ENCODE measurements around the gene GGA3.

Gene GGA3

DNA sequence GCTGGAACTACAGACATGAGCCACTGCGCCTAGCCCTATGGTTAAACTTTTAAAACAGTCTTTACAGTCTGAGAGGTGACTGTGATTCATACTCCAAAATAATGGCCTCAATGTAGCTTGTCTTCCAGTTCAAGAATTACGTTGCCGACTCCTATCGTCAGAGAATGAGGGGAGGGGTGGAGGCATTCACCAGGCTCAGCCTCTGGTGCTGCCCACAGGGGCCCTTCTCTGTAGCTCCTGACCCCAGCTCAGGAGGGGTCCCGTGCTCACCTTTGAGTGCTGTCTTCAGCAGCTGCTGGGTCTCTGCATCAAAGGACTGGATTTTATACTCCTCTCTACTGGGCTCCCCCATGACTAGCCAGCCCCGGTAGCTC lies 8.4 kb upstream of the GGA3 start:
- Histone ChIP-seq H3F3A (ENCODE audit: insufficient read depth, low read length) (peaks cover 5% of the 10 kb centered on the region; the same call in 1 of the 2 replicates), H3K9ac (ENCODE audit: low read length) (peak overlapping the region; percentile 87), H3K79me2 (ENCODE audit: insufficient read depth, low read length) (no peaks in the 10 kb centered on the region), H3K9me2 (ENCODE audit: low read depth, low read length) (no peaks in the 10 kb centered on the region), H3K27ac (ENCODE audit: low read depth, low read length, poor library complexity, severe bottlenecking) (peak overlapping the region; percentile 36), H3K36me3 (ENCODE audit: insufficient read depth, low read length) (peaks cover 43% of the 10 kb centered on the region), H3K27me3 (ENCODE audit: insufficient read depth, low read length) (no peaks in the 10 kb centered on the region), H3K4me1 (ENCODE audit: insufficient read depth, low read length, severe bottlenecking) (peaks cover 41% of the 10 kb centered on the region), H3K9me3 (ENCODE audit: low read length) (no peaks in the 10 kb centered on the region), H2AFZ (ENCODE audit: low read length) (no peak overlapping the region), H3K4me3 (ENCODE audit: low read depth, low read length, poor library complexity, severe bottlenecking) (peak overlapping the region; percentile 79), H3K4me2 (ENCODE audit: low read length) (peak overlapping the region; percentile 97), H4K20me1 (ENCODE audit: insufficient read depth, low read length) (no peaks in the 10 kb centered on the region)
- TF ChIP-seq EZH2 (IDR thresholded peaks at IDR 0.05; ENCODE audit: borderline replicate concordance, low read length): no peak
- TF ChIP-seq, protein P1, sequence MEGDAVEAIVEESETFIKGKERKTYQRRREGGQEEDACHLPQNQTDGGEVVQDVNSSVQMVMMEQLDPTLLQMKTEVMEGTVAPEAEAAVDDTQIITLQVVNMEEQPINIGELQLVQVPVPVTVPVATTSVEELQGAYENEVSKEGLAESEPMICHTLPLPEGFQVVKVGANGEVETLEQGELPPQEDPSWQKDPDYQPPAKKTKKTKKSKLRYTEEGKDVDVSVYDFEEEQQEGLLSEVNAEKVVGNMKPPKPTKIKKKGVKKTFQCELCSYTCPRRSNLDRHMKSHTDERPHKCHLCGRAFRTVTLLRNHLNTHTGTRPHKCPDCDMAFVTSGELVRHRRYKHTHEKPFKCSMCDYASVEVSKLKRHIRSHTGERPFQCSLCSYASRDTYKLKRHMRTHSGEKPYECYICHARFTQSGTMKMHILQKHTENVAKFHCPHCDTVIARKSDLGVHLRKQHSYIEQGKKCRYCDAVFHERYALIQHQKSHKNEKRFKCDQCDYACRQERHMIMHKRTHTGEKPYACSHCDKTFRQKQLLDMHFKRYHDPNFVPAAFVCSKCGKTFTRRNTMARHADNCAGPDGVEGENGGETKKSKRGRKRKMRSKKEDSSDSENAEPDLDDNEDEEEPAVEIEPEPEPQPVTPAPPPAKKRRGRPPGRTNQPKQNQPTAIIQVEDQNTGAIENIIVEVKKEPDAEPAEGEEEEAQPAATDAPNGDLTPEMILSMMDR (IDR thresholded peaks at IDR 0.05; ENCODE audit: low read length): no peak

DNA sequence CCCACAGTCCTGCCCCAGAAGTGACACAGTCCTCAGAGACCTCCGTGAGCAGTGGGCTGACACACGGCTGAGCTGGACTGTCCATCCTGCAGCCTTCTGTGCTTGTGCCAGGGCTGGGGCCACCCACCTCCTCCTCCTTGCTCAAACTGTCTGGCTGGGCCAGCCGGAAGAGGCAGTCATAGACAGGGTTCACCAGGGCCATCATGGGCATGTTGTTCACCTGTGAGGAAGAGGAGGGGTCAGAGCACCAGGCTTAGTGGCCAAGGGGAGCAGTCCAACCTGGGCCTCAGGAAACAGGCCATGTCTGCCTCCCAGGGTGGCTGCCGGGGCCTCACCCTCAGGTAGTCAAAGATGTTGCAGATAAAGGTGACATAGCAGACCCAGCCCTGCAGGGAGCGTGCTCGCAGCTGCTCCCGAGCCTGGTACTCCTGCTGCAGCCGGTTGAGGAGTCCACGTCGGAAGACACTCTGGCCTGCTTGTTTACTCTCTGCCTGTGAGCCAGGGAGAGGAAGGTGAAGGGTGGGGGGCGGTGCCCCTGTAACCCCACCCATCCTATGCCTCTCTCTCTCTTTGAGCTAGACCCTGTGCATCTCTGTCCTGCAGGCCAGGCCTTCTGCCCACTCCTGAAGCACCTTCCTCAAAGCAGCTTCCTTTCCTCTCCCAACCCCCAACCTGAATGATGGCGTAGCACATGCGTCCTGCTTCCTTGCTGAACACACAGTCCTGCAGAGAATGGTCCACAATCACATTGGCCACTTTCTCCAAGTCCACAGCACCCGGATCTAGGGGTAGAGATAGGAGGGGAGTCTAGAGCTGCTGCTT lies 6.2 kb upstream of the GGA3 start:
- Histone ChIP-seq H3K9ac (ENCODE audit: low read length) (no peak overlapping the region), H3K36me3 (ENCODE audit: insufficient read depth, low read length) (peaks cover 41% of the 10 kb centered on the region), H3K4me2 (ENCODE audit: low read length) (no peak overlapping the region), H3K4me1 (ENCODE audit: insufficient read depth, low read length, severe bottlenecking) (peaks cover 46% of the 10 kb centered on the region), H3K4me3 (ENCODE audit: low read depth, low read length, poor library complexity, severe bottlenecking) (no peak overlapping the region), H4K20me1 (ENCODE audit: insufficient read depth, low read length) (no peaks in the 10 kb centered on the region), H3F3A (ENCODE audit: insufficient read depth, low read length) (peaks cover 5% of the 10 kb centered on the region; the same call in 1 of the 2 replicates), H3K9me2 (ENCODE audit: low read depth, low read length) (no peaks in the 10 kb centered on the region), H3K27ac (ENCODE audit: low read depth, low read length, poor library complexity, severe bottlenecking) (peak overlapping the region; percentile 58), H3K27me3 (ENCODE audit: insufficient read depth, low read length) (no peaks in the 10 kb centered on the region), H2AFZ (ENCODE audit: low read length) (no peak overlapping the region), H3K79me2 (ENCODE audit: insufficient read depth, low read length) (peaks cover 3% of the 10 kb centered on the region), H3K9me3 (ENCODE audit: low read length) (no peaks in the 10 kb centered on the region)
- TF ChIP-seq EZH2 (IDR thresholded peaks at IDR 0.05; ENCODE audit: borderline replicate concordance, low read length): no peak
- TF ChIP-seq, protein P1 (IDR thresholded peaks at IDR 0.05; ENCODE audit: low read length): peak; percentile 49; the same call in 1 of the 2 replicates

DNA sequence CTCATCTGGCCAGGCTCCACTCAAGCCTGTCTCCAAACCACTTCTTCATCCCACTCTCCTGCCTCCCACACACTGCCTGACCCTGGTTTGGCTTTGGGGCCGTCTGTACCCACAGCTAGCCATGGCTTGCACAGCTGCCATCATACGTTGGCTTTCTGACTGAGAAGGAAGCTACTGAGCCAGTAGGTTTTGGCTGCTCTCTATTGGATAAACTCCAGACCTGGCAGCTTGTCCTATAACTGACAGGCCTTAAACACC lies 5.7 kb upstream of the GGA3 start:
- H4K20me1 ChIP-seq (ENCODE audit: insufficient read depth, low read length): no peaks in the 10 kb centered on the region
- H3K9ac ChIP-seq (ENCODE audit: low read length): no peak overlapping the region
- peaks cover 5% of the 10 kb centered on the region; the same call in 1 of the 2 replicates for H3F3A ChIP-seq (ENCODE audit: insufficient read depth, low read length)
- peaks cover 46% of the 10 kb centered on the region for H3K4me1 ChIP-seq (ENCODE audit: insufficient read depth, low read length, severe bottlenecking)
- H3K27me3 ChIP-seq (ENCODE audit: insufficient read depth, low read length): no peaks in the 10 kb centered on the region
- H3K4me3 ChIP-seq (ENCODE audit: low read depth, low read length, poor library complexity, severe bottlenecking): no peak overlapping the region
- H3K36me3 ChIP-seq (ENCODE audit: insufficient read depth, low read length): peaks cover 39% of the 10 kb centered on the region
- H3K4me2 ChIP-seq (ENCODE audit: low read length): no peak overlapping the region
- H2AFZ ChIP-seq (ENCODE audit: low read length): no peak overlapping the region
- TF ChIP-seq, protein P1 (IDR thresholded peaks at IDR 0.05; ENCODE audit: low read length): no peak
- TF ChIP-seq EZH2 (IDR thresholded peaks at IDR 0.05; ENCODE audit: borderline replicate concordance, low read length): no peak
- H3K79me2 ChIP-seq (ENCODE audit: insufficient read depth, low read length): peaks cover 7% of the 10 kb centered on the region
- H3K9me2 ChIP-seq (ENCODE audit: low read depth, low read length): no peaks in the 10 kb centered on the region
- H3K27ac ChIP-seq (ENCODE audit: low read depth, low read length, poor library complexity, severe bottlenecking): no peak overlapping the region
- no peaks in the 10 kb centered on the region for H3K9me3 ChIP-seq (ENCODE audit: low read length)

Measured in OCI-LY1 (cell line).